Neural cell (in vitro differentiated cells): ENCODE data around the gene COL15A1.

Experiments used
- EP300 ChIP-seq: fragments of 450-650 bp; conservative IDR thresholded peaks from 2 replicates; pipeline ENCODE4 v1.6.1; 2014; ENCODE audit warnings: antibody characterized with exemption, mild to moderate bottlenecking, moderate library complexity; ENCODE audit not compliant: poor library complexity, severe bottlenecking
- EZH2 ChIP-seq: fragments of 200-600, 300-800 bp; shearing (Covaris generic), sonication (generic); IDR thresholded peaks from 2 replicates; pipeline ENCODE4 v1.6.1; 2014; ENCODE audit warnings: antibody characterized with exemption, low read length, borderline replicate concordance, mild to moderate bottlenecking; ENCODE audit not compliant: insufficient read depth, poor library complexity, severe bottlenecking
- MXI1 ChIP-seq: fragments of 450-650 bp; conservative IDR thresholded peaks from 2 replicates; pipeline ENCODE4 v1.6.1; 2014; ENCODE audit warnings: antibody characterized with exemption, mild to moderate bottlenecking; ENCODE audit not compliant: poor library complexity, severe bottlenecking
- POLR2AphosphoS5 ChIP-seq: IDR thresholded peaks from 2 replicates; pipeline ENCODE4 v1.6.1; 2012
- RAD21 ChIP-seq: fragments of 450-650 bp; conservative IDR thresholded peaks from 2 replicates; pipeline ENCODE4 v1.6.1; 2014; ENCODE audit warnings: antibody characterized with exemption, mild to moderate bottlenecking, moderate library complexity
- REST ChIP-seq: IDR thresholded peaks from 2 replicates; pipeline ENCODE4 v1.6.1; 2012; ENCODE audit warnings: borderline replicate concordance
- TAF1 ChIP-seq: IDR thresholded peaks from 2 replicates; pipeline ENCODE4 v1.6.1; 2012; ENCODE audit warnings: low read depth
- TF ChIP-seq, protein P1 (sequence below): fragments of 450-650 bp; IDR thresholded peaks from 2 replicates; pipeline ENCODE4 v1.5.1; 2014; ENCODE audit warnings: antibody characterized with exemption, mild to moderate bottlenecking, moderate library complexity; ENCODE audit not compliant: poor library complexity, severe bottlenecking

DNA sequence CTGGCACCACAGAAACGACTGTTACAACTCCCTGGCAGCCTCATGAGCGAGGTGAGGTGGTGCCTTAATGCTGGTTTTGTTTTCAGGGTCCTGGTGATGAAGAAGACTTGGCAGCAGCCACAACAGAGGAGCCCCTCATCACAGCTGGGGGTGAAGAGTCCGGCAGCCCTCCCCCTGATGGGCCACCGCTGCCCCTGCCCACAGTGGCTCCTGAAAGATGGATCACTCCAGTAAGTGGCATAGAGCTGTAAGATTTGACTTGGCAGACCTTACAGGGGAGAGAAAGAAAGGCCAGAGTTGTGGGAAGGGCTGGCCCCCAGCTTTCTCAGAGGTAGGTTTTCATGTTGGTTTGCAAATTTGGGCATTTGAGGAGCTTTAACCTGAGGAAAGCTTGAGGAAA is 72.2 kb downstream of the COL15A1 start:
- no peak for TF ChIP-seq REST
- TF ChIP-seq, protein P1, sequence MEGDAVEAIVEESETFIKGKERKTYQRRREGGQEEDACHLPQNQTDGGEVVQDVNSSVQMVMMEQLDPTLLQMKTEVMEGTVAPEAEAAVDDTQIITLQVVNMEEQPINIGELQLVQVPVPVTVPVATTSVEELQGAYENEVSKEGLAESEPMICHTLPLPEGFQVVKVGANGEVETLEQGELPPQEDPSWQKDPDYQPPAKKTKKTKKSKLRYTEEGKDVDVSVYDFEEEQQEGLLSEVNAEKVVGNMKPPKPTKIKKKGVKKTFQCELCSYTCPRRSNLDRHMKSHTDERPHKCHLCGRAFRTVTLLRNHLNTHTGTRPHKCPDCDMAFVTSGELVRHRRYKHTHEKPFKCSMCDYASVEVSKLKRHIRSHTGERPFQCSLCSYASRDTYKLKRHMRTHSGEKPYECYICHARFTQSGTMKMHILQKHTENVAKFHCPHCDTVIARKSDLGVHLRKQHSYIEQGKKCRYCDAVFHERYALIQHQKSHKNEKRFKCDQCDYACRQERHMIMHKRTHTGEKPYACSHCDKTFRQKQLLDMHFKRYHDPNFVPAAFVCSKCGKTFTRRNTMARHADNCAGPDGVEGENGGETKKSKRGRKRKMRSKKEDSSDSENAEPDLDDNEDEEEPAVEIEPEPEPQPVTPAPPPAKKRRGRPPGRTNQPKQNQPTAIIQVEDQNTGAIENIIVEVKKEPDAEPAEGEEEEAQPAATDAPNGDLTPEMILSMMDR = no peak
- TF ChIP-seq EP300 = no peak
- TF ChIP-seq EZH2 = no peak
- TF ChIP-seq POLR2AphosphoS5 = no peak
- TF ChIP-seq TAF1 = no peak
- TF ChIP-seq RAD21 = no peak
- no peak for TF ChIP-seq MXI1
